Measurements from ENCODE around the gene RNF113B.

- TF ChIP-seq CTCF (IDR thresholded peaks at IDR 0.05) (no peak), EZH2 (IDR thresholded peaks at IDR 0.05; ENCODE audit: borderline replicate concordance, insufficient read depth, low read depth, low read length, poor library complexity, severe bottlenecking) (no peak)
Observed at GRCh38 chr13:98192008-98192407, 14.9 kb upstream of the RNF113B start.

All from B cell (primary cell).